ENCODE data around the gene DZIP3.

DZIP3 gene, protein sequence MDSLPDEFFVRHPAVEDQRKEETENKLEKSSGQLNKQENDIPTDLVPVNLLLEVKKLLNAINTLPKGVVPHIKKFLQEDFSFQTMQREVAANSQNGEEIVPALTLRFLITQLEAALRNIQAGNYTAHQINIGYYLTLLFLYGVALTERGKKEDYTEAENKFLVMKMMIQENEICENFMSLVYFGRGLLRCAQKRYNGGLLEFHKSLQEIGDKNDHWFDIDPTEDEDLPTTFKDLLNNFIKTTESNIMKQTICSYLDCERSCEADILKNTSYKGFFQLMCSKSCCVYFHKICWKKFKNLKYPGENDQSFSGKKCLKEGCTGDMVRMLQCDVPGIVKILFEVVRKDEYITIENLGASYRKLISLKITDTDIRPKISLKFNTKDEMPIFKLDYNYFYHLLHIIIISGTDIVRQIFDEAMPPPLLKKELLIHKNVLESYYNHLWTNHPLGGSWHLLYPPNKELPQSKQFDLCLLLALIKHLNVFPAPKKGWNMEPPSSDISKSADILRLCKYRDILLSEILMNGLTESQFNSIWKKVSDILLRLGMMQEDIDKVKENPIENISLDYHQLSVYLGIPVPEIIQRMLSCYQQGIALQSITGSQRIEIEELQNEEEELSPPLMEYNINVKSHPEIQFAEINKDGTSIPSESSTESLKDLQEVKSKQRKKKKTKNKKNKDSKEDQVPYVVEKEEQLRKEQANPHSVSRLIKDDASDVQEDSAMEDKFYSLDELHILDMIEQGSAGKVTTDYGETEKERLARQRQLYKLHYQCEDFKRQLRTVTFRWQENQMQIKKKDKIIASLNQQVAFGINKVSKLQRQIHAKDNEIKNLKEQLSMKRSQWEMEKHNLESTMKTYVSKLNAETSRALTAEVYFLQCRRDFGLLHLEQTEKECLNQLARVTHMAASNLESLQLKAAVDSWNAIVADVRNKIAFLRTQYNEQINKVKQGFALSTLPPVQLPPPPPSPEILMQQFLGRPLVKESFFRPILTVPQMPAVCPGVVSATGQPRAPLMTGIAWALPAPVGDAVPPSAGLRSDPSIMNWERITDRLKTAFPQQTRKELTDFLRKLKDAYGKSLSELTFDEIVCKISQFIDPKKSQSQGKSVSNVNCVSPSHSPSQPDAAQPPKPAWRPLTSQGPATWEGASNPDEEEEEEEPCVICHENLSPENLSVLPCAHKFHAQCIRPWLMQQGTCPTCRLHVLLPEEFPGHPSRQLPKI

DNA sequence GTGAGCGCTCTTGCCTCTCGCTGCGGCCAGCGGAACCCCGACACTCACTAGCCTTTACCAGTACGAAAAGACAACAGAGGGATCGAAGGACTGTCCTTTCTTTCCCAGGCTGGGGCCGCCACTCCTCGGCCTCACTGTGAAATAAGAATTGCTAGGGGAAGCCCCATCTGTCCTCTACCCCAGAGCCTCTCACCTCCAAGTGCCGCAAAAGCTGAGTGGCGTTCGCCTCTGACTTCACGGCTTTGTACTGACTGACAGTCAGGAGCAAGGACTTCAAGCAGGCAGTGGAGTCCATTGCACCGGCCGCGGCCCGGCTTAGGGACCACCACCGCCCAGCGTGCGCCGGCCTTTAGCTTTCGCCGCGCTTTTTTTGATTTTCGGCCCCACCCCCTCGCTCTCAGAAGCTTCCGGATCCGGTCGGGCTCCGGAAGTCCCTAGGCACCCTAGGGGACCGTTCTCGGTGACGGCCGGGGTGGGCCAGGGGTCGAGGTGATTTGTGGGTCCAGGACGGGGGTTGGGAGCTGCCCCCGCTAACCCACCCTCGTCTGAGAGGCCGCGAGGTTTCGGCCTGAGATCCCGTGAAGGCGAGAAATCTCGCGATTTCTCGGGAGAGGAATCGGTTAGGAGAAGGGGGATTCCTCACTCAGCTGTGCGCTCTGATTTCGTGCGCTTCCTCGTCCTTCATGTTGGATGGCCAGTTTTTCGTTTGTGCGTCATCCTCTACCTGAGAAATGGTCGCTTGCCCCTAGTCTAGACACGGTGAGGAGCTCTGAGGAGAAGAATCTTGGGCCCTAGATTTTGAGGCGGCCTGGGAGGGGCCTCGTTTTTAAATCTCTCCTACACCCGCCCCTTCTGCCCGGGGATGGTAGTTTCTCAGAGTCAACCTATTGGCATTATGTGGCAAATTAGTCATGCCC, at the start of gene DZIP3, which contains the start of gene CIP2A:
Gene DZIP3, plus strand, starts transcription at position 642 of the 917 bp plus-strand sequence. CDS start 15,685 bp downstream, outside the sequence.
Gene CIP2A, minus strand, starts transcription at position 358 of the 917 bp plus-strand sequence. Its CDS starts 63 bp downstream, at position 295.
- peak; percentile 94 to 96 (median 94) for DNase-seq

DNA sequence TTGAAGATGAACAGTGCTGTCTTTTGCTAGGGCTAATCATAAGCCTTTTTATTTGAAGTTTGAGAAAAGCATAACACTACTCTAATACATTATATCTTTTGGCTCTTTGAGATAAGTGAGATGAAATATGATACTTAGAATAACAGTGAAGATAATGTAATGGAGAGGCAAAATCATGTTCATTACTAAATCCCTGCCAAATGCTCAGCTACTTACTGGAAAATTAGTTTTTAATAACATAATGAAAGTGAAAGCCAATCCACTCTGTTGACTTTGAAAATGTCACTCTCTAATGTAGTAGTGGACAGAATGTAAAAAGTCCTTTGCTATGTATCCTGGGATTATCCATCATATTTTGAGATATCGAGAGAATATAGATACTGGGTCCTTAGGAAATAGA, 43.3 kb upstream of the DZIP3 start:
- no peak for DNase-seq

DNA sequence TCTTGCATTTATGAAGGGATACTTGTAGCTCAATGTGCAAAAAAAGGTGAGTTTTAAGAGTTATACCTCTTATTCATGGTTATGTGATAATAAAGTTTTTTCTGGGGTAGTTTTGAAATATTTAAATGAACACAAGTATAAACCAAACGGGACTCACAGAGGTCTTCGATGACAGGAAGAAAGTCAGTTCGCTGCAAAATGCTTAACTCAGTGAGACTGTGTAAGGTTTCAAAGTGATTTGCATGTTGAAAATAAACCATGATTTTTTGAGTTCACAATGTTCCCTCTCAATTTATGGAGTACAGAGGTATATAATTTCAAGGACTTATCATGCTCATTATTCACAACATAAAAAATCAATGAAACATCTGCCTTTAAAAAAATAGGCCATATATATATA, 42.8 kb upstream of the DZIP3 start:
- no peak for DNase-seq

DNA sequence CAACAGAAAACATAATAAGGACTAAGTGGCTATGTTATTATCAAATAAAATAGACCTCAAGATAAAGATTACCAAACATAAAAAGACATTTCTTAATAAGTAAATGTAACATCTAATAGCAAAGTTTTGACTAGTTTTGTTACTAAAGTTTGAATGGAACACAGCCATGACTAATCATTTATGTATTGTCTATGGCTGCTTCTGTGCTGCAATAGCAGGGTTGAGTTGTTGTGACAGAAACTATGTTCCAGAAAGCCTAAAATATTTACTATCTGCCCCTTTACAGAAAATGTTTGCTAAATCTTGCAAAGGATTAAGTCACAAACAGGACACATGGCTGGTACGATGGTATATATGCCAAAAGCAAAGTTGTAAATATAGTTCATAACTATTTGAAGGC, 41.2 kb upstream of the DZIP3 start:
- no peak for DNase-seq

DNA sequence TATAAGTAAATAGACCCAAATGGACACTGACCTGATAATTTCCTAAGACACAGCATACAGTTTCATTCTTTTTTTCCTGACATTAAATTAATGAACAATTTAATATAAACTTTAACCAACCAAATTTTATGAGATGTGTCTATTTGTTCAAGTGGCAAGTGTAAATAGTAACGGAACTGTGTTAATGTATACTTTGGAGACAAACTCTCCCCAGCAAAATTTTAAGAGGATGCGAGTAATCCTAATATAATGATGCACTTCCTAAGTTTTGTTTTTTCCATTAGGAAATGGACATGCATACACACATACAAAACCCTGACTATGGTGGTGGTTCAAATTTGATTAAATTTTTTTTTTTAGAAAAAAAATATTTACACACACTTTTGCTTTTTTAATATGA, 40.6 kb upstream of the DZIP3 start:
- no peak for DNase-seq

DNA sequence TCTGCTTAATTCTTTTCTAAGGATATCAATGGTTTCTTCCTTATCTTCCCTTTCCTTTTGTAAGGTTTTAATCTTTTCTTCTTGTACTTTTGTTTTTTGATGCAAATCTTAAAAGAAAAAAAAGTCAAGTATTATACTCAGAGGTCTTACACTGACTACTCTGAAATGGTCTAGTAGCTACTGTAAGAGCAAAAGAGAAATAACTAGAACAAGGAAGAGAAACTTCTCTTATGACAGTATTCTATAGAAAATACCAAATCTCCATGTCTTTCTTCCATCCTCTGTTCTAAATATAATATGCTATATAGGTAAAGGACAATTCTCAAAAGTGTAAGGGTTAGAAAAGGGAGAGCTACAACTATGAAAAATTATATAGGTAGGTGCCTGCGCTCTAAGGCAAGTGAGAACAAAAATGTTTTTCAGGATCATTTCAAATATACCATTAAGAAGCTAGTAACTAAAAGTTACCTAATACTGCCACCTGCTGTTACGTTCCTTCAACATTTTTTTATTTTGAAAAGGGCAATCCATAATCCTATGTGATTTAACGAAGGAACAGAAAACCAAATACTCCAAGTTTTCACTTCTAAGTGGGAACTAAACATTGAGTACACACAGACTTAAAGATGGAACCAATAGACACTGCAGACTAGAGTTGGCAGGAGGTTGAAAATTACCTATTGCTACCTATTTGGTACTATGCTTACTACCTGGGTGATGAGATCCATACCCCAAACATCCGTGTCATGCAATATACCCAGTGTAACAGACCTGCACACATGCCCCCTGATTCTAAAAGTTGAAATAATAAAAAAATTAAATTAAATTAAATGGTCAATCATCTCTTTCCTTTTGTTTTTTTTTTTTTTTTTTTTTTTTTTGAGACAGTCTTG, 37.0 kb upstream of the DZIP3 start:
- DNase-seq = peak; percentile 68 to 81 (median 77)

DNA sequence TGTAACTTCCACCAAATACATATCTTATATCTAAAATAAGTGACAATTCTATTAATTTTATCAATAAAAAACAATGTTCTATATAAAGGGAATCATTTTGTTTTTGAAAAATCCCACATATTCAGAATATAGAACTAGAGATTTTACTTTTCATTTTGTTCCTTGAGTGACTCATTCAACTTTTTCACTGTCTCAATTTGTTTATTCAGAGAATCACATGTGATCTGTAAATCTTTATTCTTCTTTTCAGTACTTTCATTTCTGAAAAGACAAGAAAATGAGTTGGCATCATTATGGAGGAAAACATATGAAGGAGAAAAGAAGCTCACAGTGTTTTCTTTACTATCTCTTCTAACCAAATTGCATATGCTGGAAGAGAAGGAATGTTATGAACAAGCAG, 35.3 kb upstream of the DZIP3 start:
- DNase-seq = peak in 1 of 3 donors; percentile 19

DNA sequence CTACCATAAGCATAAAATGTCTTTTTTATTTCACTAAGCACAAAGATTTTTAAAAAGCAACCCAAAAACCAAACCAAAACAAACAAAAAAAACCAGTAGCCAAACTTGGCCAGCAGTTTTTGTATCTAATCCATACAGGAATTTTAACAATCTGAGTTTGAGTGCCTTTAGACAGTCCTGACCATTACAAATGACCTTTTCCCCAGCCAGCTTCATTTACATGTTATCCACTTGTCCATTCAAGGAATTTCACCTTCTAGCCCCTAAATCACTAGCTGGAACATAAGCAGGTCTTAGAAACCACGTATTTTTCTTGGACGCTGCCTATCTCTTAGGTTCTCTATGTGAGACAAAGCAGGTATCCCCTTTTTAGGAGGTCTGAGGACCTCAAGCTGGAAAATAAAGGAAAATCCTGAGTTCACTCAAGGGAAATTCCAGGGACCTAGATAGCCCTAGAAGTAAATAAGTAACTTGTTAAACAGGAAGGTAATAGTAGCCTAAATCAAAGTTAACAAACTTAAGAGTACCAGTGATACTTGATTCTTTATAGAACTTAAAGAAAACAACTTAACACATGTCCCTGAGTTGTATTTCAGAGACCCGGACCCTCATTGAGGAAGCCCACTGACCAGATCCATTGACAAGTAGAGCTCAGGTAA, 34.5 kb upstream of the DZIP3 start:
- DNase-seq = no peak

DNA sequence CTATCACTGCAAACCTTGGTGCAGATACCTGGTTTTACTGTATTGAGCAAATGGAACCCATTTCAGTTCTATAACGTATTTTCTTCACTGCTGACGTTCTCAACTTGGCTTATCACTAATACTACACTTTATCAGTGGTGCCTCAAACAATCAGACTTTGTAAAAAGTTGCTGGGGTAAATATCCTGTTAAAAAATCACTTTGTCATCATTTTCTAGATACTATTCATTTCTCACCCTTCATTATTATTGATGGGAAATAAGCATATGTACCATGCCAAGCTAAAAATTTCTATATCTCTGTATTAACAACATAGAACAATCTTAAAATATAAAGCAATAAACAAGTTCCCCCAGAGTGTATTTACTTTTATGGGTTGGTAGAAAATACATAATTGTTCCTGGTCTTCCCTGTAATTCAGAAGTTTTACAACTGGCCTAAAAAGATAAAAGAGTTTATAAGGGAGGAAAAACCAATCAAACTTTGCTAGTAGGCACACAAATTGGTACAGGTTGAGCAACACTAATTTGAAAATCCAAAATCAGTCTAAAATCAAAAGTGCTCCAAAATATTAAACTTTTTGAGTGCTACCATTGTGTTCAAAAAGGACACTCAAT, 33.4 kb upstream of the DZIP3 start:
- DNase-seq = no peak

DNA sequence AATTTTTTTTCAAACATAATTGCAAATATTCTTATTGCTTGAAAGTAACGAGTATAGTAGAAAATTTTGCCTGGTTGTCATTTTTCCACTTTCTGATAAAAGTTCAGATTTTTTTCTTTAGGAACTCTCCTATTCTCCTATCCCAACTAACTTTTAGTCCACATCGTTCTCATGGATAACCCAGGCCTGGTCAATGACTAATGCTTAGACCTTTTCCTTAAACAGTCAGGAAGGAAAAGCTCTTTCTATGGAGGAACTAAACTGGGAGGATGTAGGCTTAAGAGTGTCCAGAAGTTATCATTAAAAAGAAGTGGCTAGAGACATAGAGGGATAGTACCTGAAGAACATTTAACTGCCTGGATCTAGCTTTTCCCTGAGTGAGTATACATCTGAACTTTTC, 27.0 kb upstream of the DZIP3 start:
- no peak for DNase-seq

DNA sequence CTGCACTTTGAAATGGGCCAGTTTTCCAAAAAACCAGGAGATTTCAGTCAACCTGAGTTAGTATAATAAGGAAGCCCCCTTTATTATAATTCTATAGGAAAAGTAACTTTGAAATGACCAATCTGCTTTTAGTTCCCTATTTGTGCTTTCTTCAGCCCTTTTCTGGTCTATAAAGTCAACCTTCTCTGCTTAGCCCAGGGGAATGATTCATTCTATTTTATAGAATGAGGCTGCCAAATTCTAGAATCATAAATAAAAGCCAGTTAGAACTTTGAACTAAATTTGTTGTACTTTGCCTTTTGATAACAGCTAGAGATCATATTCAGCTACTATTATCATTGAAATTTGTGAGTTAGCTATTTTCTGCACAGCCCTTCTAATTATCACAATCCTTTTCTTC, 25.0 kb upstream of the DZIP3 start:
- peak in 1 of 3 donors; percentile 3 for DNase-seq

DNA sequence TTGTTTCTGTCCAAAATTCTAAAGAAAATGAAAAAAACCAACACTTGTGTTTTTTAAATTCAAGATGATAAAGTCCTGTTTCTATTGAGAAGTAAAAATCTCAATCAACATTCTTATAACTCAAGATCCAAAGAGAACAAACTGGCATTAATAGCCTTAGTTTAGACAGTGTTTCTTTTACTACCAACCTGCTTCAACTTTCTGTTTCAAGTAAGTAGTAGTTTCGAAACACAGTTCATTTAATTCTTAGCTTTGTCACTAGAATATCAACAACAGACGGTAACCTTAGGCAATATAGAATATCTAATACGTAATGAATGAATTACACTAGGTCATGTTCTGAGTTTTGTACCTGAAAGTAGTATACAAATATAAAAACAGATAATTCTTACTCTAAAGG, 24.0 kb upstream of the DZIP3 start:
- no peak for DNase-seq

DNA sequence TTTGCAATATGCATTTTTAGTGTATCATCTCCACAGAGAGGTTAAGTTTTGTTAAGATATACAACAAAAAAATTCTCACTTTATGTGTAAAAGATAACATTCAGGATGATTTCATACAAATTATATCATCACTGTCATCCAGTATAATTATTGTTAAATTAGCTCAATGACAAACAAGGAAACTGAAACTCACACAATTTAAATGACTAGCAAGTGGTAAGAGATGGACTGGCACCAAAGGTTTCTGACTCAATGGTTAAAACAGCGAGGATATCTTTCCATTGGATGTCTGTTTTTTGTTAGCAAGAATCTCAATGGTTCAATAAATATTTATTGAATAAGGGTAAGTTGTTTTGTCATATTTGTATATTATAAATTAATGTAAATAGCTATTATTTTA, 22.9 kb upstream of the DZIP3 start:
- DNase-seq = no peak

DNA sequence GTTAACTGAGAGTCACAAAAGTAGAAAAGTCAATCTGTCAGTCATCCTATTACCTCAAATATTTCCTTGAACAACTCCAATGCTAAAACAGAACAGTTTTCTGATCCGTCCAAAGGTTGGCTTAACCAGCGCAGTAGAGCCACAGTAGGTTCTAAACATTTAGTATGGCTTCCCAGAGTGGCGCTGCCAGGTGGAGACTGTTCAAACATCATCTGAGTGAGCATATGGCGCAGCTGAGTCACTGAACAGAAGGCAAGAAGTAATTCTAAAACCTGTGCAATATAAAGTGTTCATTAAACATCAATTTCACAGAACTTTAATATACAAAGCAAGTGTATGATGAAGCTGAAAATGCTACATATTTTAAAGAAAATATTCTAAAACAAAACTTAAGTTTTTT, 20.2 kb upstream of the DZIP3 start:
- no peak for DNase-seq

DNA sequence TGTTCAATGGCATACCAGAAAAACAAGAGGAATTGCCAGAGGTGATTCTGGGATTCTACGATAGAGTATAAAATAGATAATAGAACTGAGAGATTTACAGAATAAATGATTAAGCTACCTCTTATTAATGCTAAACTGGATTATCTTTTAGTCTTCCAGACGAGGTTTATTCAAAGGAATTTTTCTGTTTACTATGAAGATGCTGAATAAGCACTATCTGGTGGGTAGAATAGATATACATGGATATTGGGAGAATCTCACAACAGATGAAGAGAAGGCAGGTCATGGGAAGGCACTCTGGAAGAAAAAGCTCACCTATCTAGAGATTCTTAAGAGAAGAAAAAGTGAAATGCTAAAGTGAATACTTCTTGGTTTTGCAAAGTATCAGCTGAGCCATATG, 11.5 kb upstream of the DZIP3 start:
- DNase-seq = no peak

DNA sequence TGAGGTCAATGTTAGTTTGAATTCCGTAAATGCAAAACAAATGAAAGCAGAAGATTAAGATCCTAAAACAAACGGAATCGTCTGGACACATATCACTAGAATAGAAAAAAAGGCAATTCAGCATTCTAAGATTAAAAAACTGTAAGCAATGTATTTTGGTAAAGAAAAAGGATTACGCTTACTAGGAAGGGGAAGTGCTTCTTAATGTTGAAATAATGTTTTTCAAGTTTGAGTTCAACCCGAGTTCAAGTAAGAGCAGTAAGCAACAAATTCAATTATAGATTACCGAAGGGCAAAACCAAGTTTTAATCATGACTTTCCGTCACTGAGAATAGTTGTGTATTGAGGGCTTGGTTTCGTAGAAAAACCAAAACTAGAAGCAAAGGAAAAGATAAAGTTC, 921 bp upstream of the DZIP3 start:
- DNase-seq = peak; percentile 45 to 70 (median 67)

DNA sequence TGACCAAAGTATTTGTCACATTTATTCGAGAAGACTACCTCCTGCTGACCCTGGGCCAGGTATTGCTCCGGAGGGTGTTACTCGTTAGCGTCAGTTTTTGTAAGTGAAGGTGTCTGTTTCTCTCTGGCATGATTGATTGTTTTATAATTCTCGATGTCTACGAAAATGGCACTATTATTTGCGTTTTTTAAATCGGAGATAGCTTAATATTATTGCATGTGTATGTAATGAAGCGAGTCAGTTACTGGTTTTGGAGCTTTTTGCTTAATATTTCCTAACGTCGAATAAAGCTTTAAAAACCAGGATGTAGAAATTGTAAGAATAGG, 439 bp downstream of the DZIP3 start:
- no peak for DNase-seq

DNA sequence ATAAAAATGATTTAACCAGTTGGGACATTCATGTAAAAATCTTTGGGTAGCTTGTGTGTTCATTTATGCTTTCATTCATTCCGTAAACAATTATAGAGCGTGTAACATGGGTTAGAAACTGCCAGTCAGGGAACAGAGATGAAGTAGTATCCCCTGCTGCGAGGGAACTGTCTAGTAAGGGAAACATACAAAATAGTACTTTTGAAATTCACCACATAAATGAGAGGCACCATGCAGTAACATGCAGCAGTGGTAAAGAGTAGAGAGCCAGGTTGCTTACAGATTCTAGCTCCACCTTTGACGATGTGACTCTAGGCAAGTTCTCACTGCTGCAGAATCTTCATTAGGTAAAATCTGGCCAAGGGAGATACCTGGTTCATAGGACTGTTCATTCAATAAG, 938 bp downstream of the DZIP3 start:
- no peak for DNase-seq

DNA sequence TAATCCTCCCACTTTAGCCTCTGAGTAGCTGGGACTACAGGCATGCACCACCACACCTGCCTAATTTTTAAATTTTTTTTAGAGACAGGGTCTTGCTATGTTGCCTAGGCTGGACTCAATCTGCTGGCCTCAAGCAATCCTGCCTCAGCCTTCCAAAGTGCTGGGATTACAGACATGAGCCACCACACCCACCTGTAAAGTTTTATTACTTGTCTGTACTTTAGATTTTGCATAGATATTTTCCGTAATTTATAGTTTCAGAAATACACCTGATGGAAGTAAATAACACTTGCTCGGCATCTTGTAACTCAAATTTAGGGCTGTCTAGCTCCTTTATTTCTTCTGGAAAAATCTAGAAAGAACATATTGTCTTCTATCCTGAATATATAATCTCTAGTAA, 5.8 kb downstream of the DZIP3 start:
- no peak for DNase-seq

DNA sequence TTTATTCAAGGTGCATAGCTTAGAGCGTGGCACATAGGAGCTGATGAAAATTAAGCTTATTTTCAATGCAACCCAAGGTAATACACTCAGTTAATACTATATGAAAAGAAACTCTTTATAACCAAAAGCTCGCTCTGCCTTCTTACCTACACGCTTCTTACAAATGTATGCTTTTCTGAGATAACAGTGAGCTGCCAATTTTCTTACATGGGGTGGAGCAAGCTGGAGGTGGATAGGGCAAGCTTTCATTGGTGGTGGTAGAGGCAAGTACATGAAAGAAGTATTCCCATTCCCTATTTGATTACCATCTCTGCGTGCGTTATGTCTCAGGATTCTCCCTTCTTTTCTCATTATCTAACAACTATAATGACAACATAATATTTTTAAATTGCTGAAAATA, 8.9 kb downstream of the DZIP3 start:
- no peak for DNase-seq

All from suppressor macrophage treated with lipopolysaccharide for 1 hour (primary cell).